A673 (cell line): ENCODE data around the gene ATRIP. TPM values are rescaled to one million over a fixed set of nuclear protein-coding genes. Genes with fewer than 3 reads are reported as not detected.

Experiments used
- BruUV-seq: library from RNA; stranded (reverse); fragments of 400-500 nt; replicated peaks from 2 replicates; lab custom pipeline; 2021; lab: Mats Ljungman, UMichigan
- CTCF ChIA-PET: fragments of 300-600 bp; sonication (Branson Sonifier 250); formaldehyde crosslinking; loops from one replicate; lab custom pipeline; 2022; ENCODE audit warnings: antibody characterized with exemption; lab: Charles Lee
- POLR2A ChIA-PET: fragments of 300-600 bp; sonication (Branson Sonifier 250); formaldehyde crosslinking; loops from one replicate; lab custom pipeline; 2022; ENCODE audit warnings: antibody characterized with exemption; ENCODE audit not compliant: low non-redundant PET; lab: Charles Lee
- DNase-seq: peaks from one replicate; pipeline ENCODE4 v3.0.0-alpha.2; 2015; ENCODE audit warnings: low spot score
- H3K27ac ChIP-seq: fragments of 200-600 bp; sonication (generic); 2 replicates; pipeline ENCODE4 v1.5.1; 2016; ENCODE audit warnings: mixed run types, low read depth, mild to moderate bottlenecking, mixed read lengths, antibody characterized with exemption, low read length; ENCODE audit not compliant: poor library complexity, severe bottlenecking
- H3K27me3 ChIP-seq: fragments of 200-600 bp; sonication (generic); replicated peaks from 2 replicates; pipeline ENCODE4 v1.6.1; 2017; ENCODE audit warnings: mixed run types, low read depth, mild to moderate bottlenecking, mixed read lengths, antibody characterized with exemption, low read length; ENCODE audit not compliant: insufficient read depth, poor library complexity
- H3K36me3 ChIP-seq: fragments of 200-600 bp; sonication (generic); 2 replicates; pipeline ENCODE4 v1.6.1; 2016; ENCODE audit warnings: mixed run types, mild to moderate bottlenecking, mixed read lengths, antibody characterized with exemption, low read length; ENCODE audit not compliant: insufficient read depth, poor library complexity, severe bottlenecking
- H3K4me1 ChIP-seq: fragments of 200-600 bp; sonication (generic); 2 replicates; pipeline ENCODE4 v1.6.1; 2017; ENCODE audit warnings: mixed run types, mild to moderate bottlenecking, mixed read lengths, antibody characterized with exemption, low read length; ENCODE audit not compliant: insufficient read depth, poor library complexity, severe bottlenecking
- H3K4me3 ChIP-seq: fragments of 200-600 bp; sonication (generic); 2 replicates; pipeline ENCODE4 v1.5.1; 2016; ENCODE audit warnings: low read depth, mixed run types, mild to moderate bottlenecking, mixed read lengths, low read length; ENCODE audit not compliant: poor library complexity, severe bottlenecking
- H3K9me3 ChIP-seq: fragments of 200-600 bp; sonication (generic); 2 replicates; pipeline ENCODE4 v1.6.1; 2016; ENCODE audit warnings: mixed run types, low read depth, mild to moderate bottlenecking, mixed read lengths, antibody characterized with exemption, low read length; ENCODE audit not compliant: poor library complexity, severe bottlenecking
- CTCF ChIP-seq: fragments of 300-800, 200-600 bp; sonication (generic); conservative IDR thresholded peaks from 2 replicates; pipeline ENCODE4 v1.5.1; 2017; ENCODE audit warnings: low read depth, mild to moderate bottlenecking, antibody characterized with exemption, low read length, moderate library complexity, mixed read lengths
- EZH2 ChIP-seq: fragments of 200-600 bp; sonication (generic); IDR thresholded peaks from 2 replicates; pipeline ENCODE4 v1.6.1; 2017; ENCODE audit warnings: borderline replicate concordance, low read depth, mild to moderate bottlenecking, mixed read lengths, antibody characterized with exemption, low read length; ENCODE audit not compliant: poor library complexity, severe bottlenecking
- intact Hi-C: fragments of 100-400 bp; cut with micrococcal nuclease; formaldehyde crosslinking; loops from one replicate; pipeline ENCODE4 v1.10.0; 2022; ENCODE audit not compliant: unreplicated experiment
- total RNA-seq: library from RNA; stranded (reverse); gene quantifications from 2 replicates; pipeline ENCODE4 v1.2.3, GENCODE V29; 2021

ATRIP gene
- total RNA-seq, 1 experiment from 2014 or later: 9.7 TPM

- Histone ChIP-seq H3K36me3 (peaks cover 4% of the 10 kb centered on the region), H3K4me1 (peaks cover 19% of the 10 kb centered on the region), H3K27ac (no peak overlapping the region), H3K9me3 (no peaks in the 10 kb centered on the region), H3K4me3 (no peak overlapping the region), H3K27me3 (no peaks in the 10 kb centered on the region)
- ChIA-PET CTCF (no interaction called here), POLR2A (no interaction called here)
- no peak for DNase-seq
- no peak for TF ChIP-seq CTCF
- no peak for TF ChIP-seq EZH2
- intact Hi-C loops: no loop called here
- no TSS peak for BruUV-seq
Measured at GRCh38 chr3:48469046-48469915, 22.7 kb downstream of the ATRIP start.

GRCh38 chr3:48470286-48470685 is 23.7 kb downstream of the ATRIP start:
- BruUV-seq: no TSS peak
- H3K27me3 ChIP-seq: no peaks in the 10 kb centered on the region
- intact Hi-C loops: loop anchor here (10.0 kb wide), 1 partner anchor 75 kb away; no protein-coding TSS in a partner anchor
- DNase-seq: no peak
- H3K36me3 ChIP-seq: peaks cover 4% of the 10 kb centered on the region
- CTCF ChIA-PET: no interaction called here
- no peaks in the 10 kb centered on the region for H3K9me3 ChIP-seq
- peaks cover 19% of the 10 kb centered on the region for H3K4me1 ChIP-seq
- no peak overlapping the region for H3K27ac ChIP-seq
- no peak overlapping the region for H3K4me3 ChIP-seq
- TF ChIP-seq EZH2 (no peak), CTCF (no peak)
- POLR2A ChIA-PET: no interaction called here

DNA sequence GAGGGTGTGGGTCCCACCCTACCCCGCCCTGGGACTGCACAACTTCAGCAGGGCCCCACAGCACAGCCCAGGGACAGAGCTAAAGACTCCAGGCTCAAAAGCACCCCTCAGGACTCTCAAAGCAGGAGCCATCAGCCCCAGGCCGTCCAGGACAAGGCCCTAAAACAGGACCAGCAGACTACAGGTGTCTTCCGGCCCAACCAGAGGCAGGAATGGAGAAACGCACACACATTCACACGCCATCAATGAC is 26.1 kb downstream of the ATRIP start:
- BruUV-seq: TSS peak; percentile 84
- intact Hi-C loops: loop anchor here (10.0 kb wide), 1 partner anchor 72 kb away; no protein-coding TSS in a partner anchor
- POLR2A ChIA-PET: no interaction called here

More for the DNA sequence above, 26.1 kb downstream of the ATRIP start:
- DNase-seq: no peak
- CTCF ChIA-PET: no interaction called here
- Histone ChIP-seq H3K9me3 (no peaks in the 10 kb centered on the region), H3K4me3 (peak overlapping the region; percentile 67), H3K4me1 (peaks cover 6% of the 10 kb centered on the region), H3K27me3 (no peaks in the 10 kb centered on the region), H3K27ac (peak overlapping the region; percentile 88), H3K36me3 (no peaks in the 10 kb centered on the region)
- no peak for TF ChIP-seq EZH2
- no peak for TF ChIP-seq CTCF
